ENCODE results near the gene RCOR1.

DNA sequence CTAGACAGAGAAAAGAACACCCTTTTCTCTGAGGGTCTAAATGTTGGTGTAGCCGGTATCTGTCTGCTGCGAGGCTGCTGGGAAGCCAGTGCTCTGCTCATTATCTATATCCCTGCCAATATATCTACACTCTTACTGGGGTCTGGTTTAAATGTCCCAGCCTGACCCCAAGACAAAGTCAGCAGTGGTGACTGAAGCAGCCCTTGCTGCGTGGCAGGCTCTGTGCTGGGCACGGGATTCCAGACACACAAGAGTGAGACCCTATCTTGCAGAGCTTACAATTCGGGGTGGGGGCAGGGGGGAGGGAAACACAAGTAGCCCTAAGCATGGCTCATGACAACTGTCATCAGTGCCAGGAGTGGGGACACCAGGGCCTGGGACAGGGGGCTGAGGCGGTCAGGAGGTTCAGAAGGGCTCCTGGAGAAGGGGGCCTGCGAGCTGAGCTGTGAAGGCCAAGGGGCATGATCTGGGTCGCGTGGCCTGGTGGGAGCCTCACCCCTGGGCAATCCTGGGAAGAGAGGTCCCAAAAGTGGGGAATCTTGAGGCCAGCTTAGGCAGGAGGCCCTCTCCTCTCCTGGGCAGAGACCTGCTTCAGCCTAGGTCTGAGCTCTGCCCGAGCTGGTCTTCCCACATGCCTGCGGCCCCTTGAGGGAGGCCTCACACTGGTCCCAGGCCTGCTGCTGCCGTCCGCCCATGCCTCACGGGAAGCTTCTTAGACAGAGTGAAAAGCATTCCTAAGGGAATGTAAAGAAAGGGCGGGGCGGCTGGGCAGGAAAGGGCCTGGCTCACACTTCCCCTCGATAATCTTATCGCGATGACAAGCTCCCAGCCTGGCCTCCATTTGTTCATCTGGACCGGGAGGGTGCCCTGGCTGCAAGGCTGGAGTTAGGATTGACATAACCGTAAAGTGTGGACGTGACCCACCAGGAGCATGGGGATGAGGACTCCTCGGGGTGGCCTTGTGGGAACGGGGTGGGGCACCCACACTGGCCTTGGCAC, 7.3 kb upstream of the RCOR1 start:
- TF ChIP-seq, protein P1, sequence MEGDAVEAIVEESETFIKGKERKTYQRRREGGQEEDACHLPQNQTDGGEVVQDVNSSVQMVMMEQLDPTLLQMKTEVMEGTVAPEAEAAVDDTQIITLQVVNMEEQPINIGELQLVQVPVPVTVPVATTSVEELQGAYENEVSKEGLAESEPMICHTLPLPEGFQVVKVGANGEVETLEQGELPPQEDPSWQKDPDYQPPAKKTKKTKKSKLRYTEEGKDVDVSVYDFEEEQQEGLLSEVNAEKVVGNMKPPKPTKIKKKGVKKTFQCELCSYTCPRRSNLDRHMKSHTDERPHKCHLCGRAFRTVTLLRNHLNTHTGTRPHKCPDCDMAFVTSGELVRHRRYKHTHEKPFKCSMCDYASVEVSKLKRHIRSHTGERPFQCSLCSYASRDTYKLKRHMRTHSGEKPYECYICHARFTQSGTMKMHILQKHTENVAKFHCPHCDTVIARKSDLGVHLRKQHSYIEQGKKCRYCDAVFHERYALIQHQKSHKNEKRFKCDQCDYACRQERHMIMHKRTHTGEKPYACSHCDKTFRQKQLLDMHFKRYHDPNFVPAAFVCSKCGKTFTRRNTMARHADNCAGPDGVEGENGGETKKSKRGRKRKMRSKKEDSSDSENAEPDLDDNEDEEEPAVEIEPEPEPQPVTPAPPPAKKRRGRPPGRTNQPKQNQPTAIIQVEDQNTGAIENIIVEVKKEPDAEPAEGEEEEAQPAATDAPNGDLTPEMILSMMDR (IDR thresholded peaks at IDR 0.05), result no peak
- no peak for TF ChIP-seq EP300 (IDR thresholded peaks at IDR 0.05; ENCODE audit: low read depth)
- no peak for TF ChIP-seq POLR2A (IDR thresholded peaks at IDR 0.05)

Data from transverse colon (tissue), 3 donors.